HG03108 (cell line): ENCODE data around the gene SGCE.

ENCODE experiments used
- ATAC-seq: cut with Tn5 transposase; IDR thresholded peaks from one replicate; pipeline ENCODE4 v1.9.1; 2021; ENCODE audit warnings: moderate library complexity; ENCODE audit not compliant: unreplicated experiment

The SGCE gene

DNA sequence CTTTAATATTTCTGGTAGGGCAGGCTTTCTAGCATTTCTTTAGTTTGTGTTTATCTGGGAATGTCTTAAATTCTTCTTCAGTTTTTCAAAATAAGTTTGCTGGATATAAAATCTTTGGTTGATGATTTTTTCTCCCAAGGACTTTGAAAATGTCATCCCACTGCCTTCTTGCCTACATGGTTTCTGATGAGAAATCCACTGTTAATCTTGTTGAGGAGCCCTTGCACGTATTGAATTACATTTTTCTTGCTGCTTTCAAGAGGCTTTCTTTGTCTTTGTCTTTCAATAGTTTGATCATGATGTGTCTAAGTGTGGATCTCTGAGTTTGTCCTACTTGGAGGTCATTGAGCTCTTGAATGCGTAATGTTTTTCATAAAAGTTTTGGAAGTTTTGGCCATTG lies 80.3 kb downstream of the SGCE start:
- ATAC-seq = no peak

DNA sequence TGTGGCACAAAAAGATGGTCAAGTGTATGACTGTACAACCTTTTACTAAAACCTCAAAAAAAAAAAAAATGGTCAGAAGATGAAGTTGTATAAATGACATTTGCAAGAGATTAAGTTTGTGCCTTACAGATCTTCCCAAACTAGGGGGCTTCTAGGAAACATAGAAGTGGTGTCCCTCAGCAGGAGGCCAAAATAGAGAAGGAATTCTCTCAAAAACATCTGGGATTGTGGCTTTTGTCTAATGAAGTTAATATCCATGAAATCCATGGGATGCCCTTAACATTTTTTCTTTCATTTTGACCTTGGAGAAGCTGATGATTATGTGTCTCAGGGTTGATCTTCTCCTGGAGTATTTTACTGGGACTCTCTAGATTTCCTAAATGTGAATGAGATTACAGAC lies 84.1 kb downstream of the SGCE start:
- no peak for ATAC-seq

DNA sequence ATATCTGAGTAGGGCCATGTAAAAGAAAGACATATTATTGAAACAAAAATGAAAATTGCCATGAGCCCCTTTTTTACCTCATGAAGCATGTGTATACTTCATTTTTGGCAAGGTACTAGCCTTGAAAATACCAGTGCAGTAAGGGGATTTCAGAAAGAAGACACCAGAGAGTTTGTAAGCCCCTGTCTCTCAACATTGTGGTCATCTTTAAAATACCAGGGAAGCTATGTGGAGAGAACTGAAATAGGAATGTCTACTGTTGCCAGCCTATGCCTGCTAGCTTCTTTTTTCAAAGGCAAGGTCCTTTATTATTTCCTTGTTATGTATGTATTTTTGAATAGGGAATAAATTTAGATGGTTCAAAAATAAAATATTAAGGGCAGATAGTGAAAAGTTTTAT lies 88.5 kb downstream of the SGCE start:
- ATAC-seq = no peak

DNA sequence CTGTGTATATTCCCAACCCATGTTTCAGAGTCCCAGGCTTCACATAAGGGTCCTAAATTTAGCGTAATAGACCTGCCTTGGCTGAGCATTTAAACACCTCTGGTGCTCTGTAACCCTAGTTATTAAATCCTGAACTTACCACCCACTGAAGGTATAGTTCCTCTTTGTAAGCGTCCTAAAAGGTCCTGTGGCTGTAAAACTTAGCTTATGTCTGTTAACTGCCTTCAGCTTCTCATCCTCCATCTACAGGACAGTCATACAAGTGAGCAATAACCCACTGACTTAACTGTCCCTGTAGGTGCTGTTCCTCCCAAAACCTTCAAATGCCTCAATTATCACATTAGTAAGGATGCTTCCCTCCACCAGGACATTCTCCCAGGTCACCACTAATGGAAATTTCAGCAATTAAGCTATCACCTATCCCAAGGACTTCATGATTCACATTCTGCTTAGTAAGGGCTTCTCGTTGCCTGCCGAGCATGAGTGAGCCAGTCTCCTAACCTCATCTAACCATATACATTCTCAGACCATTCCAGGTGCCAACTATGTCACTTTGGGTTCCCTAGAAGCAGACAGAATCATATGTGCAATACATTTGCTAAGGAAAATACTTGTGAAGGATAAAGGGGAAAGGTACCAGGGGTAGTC lies 90.6 kb downstream of the SGCE start:
- ATAC-seq = no peak

DNA sequence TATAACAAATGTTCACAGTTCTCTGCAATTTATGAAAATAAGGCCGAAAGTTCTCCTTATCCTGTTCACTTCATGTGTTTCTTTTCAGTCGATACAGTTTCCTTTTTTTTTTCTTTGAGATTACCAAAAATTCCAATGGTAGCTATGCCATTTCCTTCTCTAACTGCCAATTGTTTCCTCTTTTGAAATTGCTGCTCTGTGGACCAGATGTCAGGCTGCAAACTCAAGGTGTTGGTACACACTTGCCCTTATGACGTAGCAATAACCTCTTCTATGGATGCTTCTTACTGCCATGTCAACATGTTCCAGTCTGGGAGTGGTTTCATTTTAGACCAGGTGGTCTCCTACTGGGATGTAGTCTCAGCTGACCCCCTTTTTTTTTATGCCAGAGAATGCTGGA lies 93.4 kb downstream of the SGCE start:
- ATAC-seq = no peak

DNA sequence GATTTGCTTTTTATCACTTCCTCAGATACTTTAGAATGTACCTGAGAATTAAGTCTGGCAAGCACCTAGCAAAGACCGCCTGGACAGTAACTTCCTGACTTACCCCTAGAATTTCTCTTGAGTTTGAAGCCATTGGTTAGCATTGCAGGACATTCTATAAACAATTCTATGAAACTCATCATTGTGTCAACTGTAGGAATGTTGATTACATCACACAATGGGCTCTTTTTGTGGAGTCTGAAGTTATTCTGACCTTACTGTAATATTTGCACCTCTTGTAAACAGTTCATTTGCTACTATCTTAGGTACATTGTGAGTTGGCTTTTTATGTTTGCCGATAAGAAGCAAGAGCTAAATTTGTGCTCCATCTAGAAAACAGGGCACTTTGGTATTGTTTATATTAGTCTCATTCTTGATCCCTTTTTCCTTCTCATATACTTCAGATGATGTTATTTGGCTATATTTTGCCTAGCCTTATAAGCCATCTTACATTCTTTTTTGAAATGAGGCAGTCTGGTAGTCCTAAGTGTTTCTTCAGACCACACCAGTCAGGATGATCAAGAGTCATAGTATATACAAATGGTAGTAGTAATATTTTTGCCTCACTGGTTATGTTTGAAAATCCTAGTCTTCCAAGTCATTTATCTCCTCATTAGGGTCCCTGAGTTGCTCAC lies 94.0 kb downstream of the SGCE start:
- ATAC-seq = no peak

DNA sequence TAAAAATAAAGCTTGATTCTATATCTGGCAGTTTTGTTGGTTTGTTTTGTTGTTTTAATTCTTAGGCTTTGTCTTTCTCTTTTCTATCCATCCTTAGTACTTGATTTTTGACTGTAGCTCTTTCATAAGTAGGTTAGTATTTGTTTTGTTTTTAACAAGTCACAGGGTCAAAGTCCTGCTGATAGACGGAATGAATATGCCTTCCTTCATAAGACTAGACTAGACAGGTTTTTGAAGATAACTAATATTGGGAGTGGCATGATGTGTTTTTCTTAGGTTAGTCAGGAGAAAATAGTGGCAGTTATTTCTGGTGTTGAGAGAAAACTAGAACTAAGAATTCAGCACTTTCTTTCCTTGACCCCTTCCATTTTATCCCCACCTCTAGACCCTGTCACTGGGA lies 96.0 kb downstream of the SGCE start:
- no peak for ATAC-seq

DNA sequence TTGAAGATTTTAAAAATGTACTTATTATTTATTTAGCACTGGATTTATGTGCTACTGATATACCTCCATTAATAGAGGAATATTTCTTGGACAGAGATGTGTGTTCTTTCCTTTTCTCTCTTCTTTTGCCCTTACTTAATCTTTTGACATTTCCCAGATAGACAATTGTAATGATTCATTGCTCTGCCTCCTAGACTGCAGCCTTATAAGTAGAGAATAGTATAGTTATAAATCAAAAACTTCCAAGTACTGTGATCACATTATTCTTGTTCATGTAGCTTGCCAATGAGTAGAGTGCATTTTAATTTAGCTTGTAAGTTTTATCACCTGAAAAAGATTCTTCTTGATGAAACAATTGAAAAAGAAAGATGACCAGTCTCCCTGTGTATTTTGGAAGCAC lies 98.7 kb downstream of the SGCE start:
- ATAC-seq = no peak

DNA sequence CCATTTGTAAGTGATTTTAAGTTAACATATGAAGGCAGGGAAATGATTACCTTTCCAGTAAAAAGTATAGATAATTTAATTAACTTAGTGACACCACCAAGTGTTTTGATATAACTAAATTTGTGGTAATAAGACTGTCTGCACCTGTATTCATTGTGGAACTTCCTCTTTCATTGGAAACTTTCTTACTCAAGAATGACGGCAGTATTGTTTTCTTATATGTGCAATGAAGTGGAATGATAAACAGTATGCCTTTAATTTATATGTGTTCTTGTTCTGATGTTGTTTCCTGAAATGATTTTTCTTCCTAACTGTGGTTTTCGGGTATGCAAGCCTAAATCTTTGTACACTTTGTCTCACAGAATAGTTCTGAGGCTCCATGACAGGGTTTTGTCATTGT lies 99.9 kb downstream of the SGCE start:
- peak; percentile 75 for ATAC-seq

DNA sequence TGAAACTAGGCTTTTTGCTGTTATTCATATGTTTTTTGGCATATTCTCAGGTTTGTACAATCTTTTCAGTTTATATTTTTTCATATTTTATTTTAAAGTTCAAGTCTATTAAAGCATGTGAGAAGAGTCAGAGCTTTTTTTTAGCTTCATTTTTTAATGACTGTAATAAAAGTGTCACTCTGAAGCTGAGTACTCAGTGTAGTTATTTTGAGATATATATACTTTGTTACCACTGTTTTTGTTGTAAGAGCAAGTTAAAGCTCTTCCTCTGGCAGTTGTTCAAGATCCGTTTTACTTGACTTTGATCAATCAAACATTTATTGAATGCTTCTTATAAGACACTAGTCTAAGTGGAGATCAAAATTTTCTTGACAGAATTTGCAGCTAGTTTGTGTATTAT lies 108.8 kb downstream of the SGCE start:
- no peak for ATAC-seq

DNA sequence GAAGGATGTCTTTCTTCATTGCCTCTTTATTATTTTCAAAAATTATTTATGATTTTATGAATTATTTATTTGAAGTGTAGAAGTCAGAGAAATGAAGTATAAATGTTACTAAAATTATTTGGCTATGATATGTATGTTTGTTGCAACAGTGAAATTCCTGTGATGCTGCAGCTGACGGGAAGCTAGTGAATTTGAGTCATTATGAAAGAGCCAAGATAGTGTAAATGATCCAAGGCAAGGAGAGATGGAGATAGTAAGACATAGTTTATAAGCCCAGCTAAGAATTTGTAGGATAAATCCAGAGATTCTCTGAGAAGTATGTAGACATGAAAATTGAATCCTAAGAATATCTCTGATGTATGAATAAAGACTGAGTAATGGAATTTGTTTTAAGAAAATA lies 115.5 kb downstream of the SGCE start:
- ATAC-seq = no peak
